ENCODE results near the gene ZNF511.

ZNF511 gene

DNA sequence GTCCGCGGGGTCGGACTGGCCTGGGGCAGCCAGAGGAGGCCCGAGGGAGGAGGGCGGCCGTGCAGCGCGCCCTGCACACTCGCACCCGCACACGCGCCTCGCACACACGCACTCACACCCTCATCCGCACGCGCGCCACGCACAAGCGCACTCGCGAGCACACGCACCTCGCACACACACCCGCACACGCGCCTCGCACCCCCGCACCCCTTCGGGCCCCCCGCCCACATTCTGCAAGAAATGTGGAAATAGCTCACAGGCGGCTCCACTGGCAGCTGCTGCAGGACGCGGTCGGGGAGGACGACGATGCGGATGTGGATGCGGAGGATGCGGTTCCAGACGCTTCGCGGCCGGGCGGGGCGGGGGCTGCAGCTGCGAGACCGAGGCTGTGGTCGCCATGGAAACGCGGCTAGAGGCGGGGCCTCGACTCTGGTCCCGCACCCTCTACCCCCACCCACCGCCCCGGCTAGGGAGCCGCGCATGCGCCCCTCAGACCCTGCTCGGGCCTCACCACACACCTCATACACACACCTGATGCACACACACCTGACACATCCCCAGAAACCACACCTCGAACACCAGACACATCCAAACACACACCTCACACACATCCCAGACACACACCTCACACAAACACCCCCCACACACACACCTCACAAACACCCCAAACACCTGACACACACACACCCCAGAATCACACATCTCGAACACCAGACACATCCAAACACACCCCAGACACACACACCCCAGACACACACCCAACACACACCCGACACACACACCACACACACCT, 28.1 kb downstream of the ZNF511 start, which contains the start of gene CALY:
TSS of gene CALY (minus strand) at position 320 of the 793 bp plus-strand sequence. CDS start 7,907 bp downstream, outside the sequence.
- DNase-seq = peak; percentile 62

DNA sequence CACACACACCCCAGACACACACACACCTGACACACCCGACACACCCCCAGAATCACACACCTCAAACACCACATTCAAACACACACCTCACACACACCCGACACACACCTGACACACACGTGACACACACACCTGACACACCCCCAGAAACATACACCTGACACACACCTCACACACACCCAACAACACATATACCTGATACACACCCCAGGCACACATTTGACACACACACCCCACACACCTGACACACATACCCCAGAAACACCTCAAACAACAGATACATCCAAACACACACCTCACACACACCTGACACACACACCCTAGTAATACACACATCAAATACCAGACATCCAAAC, 28.6 kb downstream of the ZNF511 start:
- no peak for DNase-seq

DNA sequence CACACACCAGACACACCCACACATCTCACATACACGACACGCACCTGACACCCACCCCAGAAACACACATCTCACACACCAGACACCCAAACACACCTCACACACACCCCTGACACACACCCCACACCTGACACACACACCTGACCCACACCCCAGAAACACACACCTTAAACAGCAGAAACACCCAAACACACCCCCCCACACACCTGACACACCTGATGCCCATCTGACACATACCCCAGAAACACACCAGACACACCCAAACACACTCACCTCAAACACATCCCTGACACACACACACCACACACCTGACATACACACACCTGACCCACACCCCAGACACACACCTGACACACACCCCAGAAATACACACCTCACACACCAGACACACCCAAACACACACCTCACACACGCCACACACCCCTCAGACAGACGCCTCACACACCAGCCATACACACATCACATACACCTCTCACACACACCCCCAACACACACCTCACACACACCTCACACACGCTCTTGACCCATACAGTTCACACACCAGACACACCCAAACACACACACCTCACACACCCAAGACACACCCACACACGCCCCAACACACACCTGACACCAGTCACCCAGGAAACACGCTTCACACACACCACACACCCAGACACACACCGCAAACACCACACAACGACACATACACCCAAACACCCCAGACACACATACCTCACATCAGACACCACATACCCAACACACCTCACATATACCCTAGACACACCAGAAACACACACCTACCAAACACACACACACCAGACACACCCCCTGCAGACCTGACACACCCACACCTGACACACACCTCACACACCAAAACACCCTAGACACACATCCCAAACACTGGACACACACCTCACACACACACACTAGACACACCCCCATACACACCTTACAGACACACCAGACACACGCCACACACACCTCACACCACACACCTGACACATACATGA, 29.7 kb downstream of the ZNF511 start:
- no peak for DNase-seq

DNA sequence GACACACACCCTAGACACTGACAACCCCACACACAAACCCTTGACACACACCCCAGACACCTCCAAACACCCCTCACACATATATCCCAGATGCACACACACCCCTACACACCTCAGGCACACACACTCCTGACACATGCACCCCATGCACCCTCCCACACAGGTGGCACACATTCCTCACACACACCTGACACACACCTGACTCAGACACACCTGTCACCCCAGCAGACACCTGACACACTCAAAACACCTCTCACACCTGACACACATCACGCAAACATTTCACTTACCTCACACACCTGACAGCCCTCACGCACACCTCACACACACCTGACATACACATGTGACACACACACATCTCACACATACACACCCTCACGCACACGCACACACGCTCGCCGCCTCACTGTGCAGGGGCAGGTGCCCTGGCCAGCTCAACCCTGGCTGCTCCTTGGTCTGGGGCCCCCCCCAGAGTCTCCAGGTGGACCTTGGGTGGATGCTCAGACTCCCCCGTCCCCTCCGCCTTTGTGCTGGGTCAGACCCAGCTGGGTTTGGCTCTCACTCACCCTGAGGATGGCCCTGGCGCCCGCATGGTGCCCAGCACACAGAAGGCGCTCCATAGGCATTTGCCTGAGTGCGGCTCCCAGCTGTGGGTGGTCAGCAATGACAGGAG, 31.1 kb downstream of the ZNF511 start:
- no peak for DNase-seq

DNA sequence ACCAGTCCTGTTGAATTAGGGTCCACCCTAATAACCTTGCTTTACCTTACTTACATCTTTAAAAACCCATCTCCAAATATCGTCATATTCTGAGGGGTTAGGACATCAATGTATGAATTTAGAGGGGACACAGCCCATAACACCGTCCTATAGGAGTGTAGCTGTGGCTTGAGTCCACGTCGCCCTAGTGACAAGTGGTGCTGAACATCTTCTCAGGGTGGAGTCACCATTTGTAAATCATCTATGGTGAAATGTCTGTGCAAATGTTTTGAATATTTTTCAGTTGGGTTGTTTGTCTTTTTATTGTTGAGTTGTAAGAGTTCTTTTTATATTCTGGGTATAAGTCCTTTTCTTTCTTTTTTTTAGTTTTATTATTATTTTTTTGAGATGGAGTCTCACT, 33.3 kb downstream of the ZNF511 start:
- DNase-seq = no peak

DNA sequence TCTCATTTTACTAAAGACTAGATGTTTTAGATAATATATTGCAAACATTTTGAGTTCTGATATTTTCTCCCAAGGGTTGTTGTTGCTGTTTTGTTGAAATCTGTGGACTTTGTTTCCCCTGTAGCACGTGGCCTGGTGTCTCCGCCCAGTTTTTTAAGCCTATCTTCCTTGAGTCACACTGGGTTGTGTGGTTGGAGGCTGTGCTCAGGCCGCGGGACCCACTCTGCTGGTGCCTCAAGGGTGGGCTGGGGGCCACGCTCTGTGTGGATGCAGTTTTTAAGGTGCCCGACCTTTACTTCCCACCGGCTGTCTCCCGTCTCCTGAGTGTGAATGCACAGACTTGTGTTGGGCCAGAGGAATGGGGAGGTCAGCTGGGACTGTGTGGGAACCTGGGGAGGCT, 34.2 kb downstream of the ZNF511 start:
- no peak for DNase-seq

DNA sequence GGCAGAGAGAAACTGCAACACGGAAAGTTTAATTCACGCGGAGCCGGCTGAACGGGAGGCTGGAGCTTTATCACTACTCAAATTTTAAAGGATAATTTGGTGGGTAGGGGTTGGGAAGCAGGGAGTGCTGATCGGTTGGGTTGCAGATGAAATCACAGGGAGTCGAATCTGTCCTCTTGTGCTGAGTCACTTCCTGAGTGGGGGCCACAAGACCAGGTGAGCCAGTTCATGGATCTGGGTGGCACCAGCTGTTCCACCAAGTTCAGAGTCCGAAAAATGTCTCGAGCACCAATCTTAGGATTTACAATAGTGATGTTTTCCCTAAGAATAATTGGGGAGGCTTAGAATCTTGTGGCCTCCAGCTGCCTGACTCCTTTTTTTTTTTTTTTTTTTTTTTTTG, 34.8 kb downstream of the ZNF511 start:
- no peak for DNase-seq

DNA sequence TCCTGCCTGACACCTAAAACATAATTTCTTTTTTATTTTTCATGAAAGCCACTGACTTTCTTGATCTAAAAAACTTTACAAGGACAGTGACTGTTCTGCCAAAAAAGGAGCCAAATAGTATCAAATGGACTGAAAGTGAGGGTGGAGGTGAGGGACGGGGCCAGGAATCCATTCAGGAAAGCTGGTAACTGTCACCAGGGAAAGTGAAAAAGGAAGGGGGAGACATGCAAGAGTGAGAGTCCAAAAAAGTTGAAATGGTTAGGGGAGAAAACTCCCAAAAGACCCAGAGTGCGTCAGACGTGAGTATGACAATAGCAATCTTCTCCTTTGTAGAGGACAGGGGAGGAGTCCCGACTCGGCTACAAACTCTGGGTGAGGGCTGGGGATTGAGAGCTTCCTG, 35.5 kb downstream of the ZNF511 start:
- no peak for DNase-seq

DNA sequence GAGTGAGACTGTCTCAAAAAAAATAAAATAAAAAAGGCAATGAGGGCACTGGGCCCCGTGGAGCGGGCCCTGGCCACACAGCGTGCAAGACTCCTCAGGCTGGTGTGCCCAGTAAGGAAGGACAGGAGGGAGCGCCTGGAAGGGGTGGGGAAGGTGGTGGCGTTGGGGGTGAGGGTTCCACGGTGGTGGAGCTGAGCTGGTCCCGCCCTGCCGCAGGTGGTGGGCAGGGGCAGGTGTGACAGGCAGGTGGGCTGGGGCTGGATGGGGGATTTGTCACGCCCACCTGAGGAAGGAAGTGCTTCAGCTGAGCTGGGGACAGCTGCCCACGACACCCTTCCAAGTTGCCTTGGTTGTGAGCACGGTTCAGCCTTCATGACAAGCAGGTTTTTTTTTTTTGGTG, 37.7 kb downstream of the ZNF511 start:
- no peak for DNase-seq

DNA sequence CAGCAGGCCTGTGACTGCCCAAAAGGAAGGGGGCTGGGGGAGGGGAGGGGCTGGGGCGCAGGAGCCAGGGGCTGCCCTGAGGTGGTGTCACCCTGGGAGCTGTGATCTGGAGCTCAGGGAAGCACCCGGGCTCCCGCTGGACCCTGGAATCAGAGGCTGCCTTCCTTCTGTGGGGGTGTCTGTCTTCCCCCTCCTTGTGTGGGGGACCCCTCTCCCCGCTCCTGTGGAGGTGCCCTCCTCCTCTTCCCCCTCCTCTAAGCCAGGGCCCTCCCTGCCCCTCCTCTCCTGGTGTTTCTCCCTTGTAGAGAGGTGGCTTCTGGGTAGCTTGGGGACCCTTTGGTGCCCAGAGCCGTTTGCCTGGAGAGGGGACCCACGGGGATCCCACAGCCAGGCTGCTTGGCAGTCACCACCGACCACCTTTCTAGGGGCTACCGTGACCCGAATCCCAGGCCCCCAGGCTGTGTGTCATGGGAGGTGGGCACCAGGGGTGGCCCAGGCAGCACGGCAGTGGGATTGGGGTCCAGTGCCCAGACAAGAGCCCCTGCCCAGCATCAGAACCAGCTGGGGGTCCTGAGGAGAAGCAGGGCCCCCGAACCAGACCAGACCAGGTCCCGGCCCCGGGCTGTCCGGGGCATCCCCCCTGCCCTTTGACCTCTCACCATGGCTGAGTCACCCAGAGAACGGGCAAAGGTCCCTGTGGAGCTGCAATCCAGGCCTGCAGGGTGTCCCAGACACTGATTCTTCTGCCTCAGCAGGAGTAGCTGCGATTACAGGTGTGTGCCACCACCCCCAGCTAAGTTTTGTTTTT, 39.2 kb downstream of the ZNF511 start:
- DNase-seq = no peak

DNA sequence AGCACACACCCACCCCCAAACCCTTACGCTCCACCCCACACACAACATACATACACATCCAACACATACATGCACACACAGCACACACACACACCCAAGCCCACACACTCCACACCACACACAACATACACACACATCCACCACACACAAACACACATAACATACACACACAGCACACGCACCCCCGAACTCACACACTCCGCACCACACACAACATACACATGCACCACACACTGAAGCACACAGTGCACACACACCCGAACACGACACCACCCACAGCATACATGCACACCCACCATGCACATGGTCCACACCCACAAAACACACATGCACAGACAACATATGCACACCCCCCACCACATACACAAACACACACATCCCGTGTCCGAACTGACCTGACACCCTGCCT, 40.5 kb downstream of the ZNF511 start:
- DNase-seq = no peak

DNA sequence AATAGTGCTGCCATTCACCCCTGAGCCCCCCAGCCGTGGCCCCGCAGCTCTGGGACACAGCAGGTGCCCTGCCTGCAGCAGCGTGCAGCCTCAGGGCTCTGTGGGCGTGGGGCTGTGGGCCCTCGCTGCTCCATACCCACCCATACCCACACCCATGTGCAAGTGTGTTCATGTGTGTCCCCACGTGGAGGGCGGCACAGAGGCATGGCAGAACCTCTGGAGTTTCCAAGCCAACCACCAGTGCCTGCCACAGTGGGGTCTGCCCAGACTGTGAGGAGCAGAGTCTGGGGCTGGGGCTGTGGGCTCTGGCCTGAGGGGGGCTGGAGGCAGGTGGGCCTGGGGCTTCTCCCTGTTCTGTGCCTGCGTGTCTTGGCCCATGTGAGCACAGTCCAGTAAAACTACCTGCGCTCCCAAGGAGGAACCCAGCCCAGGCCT, 40.9 kb downstream of the ZNF511 start:
- DNase-seq = no peak

DNA sequence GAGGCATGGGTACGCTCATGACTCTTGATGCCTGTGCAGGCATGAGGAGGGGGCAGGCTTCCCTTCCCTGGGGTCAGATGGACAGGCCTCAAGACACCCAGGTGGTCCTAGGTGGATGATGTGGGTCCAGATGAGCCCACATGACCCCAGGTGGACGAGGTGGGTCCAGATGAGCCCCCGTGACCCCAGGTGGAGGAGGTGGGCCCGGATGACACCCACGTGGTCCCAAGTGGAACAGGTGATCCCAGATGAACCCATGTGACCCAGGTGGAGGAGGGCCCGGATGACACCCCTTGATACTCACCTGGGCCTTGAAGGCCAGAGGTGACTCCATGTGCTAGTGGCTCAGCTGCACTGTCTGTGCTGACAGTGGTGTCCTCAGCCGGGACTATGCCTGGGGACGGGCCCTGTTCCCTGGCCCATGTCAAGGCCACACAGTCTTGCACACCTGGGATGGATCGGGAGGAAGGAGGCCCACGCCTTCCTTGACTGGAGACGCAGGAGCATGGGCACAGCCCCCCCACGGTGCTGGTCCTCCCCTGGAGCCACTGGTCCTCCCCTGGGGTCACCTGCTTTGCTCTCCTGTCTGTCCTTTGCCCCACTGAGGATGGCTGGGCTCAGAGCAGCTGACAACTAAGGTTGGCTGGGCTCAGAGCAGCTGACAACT, 41.7 kb downstream of the ZNF511 start:
- DNase-seq = no peak

DNA sequence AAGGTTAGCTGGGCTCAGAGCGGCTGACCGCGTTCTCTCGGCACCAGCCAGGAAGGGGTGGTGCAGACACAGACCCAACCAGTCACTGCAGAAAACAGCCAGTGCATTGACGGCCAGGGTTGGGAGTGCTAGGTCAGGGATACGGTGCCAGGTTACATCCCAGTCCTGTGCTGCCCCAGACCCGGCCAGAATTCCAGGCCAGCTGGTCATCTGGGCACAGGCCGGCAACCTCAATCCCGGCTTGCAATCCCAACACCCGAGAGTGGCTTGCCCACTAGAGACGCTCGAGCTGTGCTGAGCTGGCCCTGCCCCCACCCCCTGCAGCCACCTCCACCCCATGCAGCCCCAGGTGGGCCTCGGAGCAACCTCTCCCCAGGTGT, 42.2 kb downstream of the ZNF511 start:
- no peak for DNase-seq

DNA sequence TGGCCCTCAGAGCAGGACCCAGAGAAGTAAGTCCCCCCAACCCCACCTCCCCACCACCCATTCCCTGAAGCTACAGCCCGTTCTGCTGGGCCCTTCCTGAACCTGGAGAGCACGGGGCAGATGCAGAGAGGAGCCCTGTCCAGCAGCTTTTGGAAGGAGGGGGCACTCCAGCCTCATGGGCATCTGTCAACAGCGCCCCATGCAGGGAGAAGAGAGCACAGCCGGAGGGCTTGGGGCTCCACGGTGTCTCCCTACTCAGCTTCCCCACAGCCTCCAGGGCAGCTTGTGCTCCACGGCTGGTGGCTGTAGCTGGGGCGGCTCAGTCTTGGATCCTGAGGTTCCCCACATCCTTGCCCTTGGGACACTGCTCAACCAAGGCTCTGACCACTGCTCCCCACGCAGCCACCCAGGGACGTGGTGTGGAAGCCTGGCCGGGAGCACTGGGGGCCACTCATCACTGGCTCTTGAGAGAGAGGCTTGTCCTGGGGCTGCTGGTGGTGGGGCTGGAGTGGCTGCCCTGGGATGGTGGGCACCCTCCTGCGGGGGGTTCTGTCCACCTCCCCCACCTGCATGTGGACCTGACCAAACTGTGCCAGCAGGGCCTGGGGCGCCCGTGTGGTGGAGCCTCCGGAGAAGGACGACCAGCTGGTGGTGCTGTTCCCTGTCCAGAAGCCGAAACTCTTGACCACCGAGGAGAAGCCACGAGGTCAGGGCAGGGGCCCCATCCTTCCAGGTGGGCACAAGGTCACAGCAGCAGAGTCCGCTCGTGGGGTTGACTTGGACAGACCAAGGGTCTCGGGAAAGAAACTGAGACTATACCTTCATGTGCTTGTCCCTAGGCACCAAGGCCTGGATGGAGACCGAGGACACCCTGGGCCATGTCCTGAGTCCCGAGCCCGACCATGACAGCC, 42.9 kb downstream of the ZNF511 start:
- no peak for DNase-seq

DNA sequence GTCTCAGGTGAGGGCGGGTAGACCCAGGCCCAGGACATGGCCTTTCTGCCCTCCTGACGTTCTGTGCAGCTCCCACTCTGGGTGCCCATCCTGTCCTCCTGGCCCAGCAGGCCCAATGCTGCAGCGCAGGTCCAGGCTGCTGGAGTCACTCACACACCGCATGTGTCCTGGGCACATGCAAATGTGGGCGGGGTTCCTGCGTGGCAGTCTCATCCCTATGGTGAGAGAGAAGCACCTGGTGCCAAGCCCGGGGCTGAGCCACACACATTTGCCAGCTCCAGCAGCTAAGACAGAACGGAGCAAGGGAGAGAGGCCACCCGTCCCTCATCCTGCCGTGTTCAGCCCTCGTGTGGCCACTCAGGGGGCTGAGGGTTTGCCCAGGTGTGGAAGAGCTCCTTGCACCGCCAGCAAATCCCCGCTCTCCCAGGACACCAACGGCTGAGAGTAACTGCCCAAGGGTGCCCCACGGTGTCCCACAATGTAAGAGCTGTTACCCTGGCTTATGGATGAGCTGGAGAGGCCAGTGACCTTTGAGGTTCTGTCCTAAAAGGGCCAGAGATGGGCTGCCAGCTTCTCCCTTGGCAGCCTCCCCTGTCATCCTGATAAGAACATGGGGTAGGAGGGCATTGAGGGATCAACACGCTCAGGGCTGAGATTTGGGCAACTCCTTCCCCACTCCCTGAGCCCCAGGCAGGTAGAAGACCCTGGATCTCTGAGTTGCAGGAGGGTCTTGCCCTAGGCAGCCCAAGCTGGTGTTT, 44.7 kb downstream of the ZNF511 start:
- DNase-seq = no peak

DNA sequence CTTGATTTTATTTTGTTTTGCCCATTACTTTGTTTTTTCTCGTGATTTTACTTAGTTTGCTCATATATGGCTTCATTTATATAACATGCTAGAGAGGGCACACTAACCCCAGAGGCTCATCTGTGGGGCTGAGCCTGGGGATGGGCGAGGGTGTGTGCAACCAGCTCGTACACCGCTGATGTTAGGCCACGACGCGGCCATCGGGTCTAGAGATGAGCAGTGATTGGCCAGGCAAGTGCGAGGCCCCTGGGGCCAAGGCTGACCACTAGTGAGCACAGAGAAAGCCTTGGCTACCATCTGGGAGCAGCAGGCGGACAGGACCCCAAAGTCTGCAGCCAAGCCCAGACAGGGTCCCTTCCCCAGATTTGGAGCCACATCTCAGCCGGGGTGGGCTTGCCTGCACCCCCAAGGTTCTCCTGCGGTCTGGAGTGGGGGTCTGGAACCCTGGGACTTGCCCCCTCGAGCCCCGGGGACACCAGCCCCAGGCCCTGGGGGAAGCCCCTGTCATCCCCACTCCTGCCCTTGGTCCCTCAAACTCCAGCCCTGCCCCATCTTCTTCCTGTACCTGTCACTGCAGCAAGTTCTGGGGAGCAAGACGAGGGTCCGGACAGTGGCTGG, 45.4 kb downstream of the ZNF511 start:
- no peak for DNase-seq

DNA sequence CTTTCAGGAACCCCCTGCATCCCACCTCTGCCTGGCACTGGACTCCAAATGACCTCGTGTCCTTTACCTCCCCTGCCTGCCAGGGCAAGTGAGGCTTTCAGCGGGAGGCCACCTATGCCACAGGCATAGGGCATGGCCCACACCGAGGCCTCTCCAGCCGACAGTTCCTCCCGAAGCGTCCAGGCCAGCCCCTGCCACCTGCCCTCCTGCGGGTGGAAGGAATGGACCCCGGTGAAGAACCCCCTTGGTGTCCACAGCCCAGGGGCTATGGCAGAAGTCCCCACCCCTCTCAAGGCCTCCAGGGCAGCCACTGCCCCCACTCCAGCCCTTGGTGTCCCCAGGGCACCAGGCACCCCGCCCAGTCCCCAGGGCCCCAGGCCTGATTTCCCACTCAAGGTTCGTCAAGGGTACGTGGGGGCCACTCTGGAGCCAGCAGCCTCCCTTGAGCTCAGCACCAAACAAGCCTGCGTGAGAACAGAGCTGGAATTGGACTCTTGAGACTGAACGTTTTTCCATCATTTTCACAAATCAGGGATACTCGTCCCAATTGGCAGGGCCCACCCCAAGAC, 46.0 kb downstream of the ZNF511 start:
- DNase-seq = no peak

DNA sequence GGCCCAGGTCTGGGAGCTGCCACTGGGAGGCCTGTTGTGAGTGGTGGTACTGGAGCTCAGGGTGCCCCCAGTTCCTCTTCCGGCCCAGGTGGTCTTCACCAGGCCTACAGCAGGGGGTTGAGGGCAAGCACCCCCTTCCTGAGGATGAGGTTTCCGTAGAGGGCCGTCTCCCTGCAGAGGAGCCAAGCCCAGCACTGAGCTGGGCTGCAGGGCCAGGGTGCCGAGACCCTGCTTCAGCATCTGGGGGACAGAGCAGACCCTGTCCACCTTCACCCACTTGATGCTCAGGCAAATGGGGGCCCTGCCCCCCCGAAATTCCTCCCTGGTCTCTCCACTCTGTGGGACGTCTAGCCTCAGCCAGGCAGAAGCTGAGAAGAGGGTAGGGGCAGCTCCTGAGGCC, 46.6 kb downstream of the ZNF511 start:
- no peak for DNase-seq
